GM12878 (cell line): ENCODE data around the gene RIPK3. TPM values are rescaled to one million over a fixed set of nuclear protein-coding genes. Genes with fewer than 3 reads are reported as not detected.

Source experiments
- ATAC-seq: fragments of 200-7000 bp; cut with Tn5 transposase; 3 replicates; pipeline ENCODE4 v1.9.1; 2020; ENCODE audit warnings: mild to moderate bottlenecking, moderate library complexity
- BruUV-seq: library from RNA; stranded (reverse); fragments of 400-500 nt; replicated peaks from 2 replicates; lab custom pipeline; 2021; lab: Mats Ljungman, UMichigan
- CTCF ChIA-PET: fragments of 300-600 bp; sonication (Branson Sonifier 250); formaldehyde crosslinking; extraction: SDS; loops from one replicate; lab custom pipeline; 2021; ENCODE audit warnings: inconsistent platforms; lab: Yijun Ruan, JAX
- POLR2A ChIA-PET: fragments of 350-600 bp; formaldehyde crosslinking; extraction: SDS; loops from one replicate; lab custom pipeline; 2021; ENCODE audit warnings: inconsistent platforms; lab: Charles Lee
- RAD21 ChIA-PET: fragments of 300-600 bp; sonication (Branson Sonifier 250); formaldehyde crosslinking; loops from one replicate; lab custom pipeline; 2023; ENCODE audit warnings: antibody characterized with exemption; ENCODE audit not compliant: unreplicated experiment; lab: Charles Lee
- SMC1A ChIA-PET: fragments of 300-600 bp; sonication (Branson Sonifier 250); formaldehyde crosslinking; loops from one replicate; lab custom pipeline; 2023; ENCODE audit not compliant: unreplicated experiment, uncharacterized antibody; lab: Charles Lee
- DNase-seq: peaks from one replicate; pipeline ENCODE4 v3.0.0-alpha.2; 2011; ENCODE audit warnings: low read depth, low spot score
- FAIRE-seq: peaks from 3 replicates; lab custom pipeline; 2011; peaks lifted over from hg19 to GRCh38; lab: Jason Lieb, UNC
- H2AFZ ChIP-seq: 2 replicates; pipeline ENCODE4 v1.6.0; 2011; ENCODE audit warnings: low read depth, low read length, control low read depth; ENCODE audit not compliant: control insufficient read depth
- H3K27ac ChIP-seq: 2 replicates; pipeline ENCODE4 v1.5.1; 2011; ENCODE audit warnings: control low read depth; ENCODE audit not compliant: control insufficient read depth, insufficient read depth
- H3K27me3 ChIP-seq, 2 experiments: replicated peaks in 1 of 2; 2 replicates each; pipeline versions ENCODE4 v1.6.0 to v1.6.1; 2011; ENCODE audit warnings: low read length in 1 of 2; ENCODE audit not compliant: control insufficient read depth in 2 of 2, insufficient read depth in 2 of 2
- H3K36me3 ChIP-seq, 2 experiments: 2 replicates each; pipeline ENCODE4 v1.5.1; 2011; ENCODE audit warnings: low read length in 1 of 2; ENCODE audit not compliant: control insufficient read depth in 2 of 2, insufficient read depth in 2 of 2
- H3K4me1 ChIP-seq: 2 replicates; pipeline ENCODE4 v1.6.1; 2011; ENCODE audit warnings: mild to moderate bottlenecking, low read length, moderate library complexity, mixed read lengths; ENCODE audit not compliant: control insufficient read depth, insufficient read depth
- H3K4me2 ChIP-seq: 2 replicates; pipeline ENCODE4 v1.6.0; 2011; ENCODE audit warnings: control low read depth; ENCODE audit not compliant: control insufficient read depth, insufficient read depth
- H3K4me3 ChIP-seq: fragments of 200-600 bp; sonication (generic); 2 replicates; pipeline ENCODE4 v1.5.1; 2016
- H3K79me2 ChIP-seq: 2 replicates; pipeline ENCODE4 v1.6.0; 2011; ENCODE audit warnings: low read length; ENCODE audit not compliant: control insufficient read depth, insufficient read depth
- H3K9ac ChIP-seq: 2 replicates; pipeline ENCODE4 v1.8.0; 2011; ENCODE audit warnings: low read length, control low read depth, mixed read lengths; ENCODE audit not compliant: control insufficient read depth, insufficient read depth
- H3K9me3 ChIP-seq: replicated peaks from 3 replicates; pipeline ENCODE4 v1.5.1; 2011; ENCODE audit warnings: mild to moderate bottlenecking, low read length; ENCODE audit not compliant: control insufficient read depth, insufficient read depth
- H4K20me1 ChIP-seq: 2 replicates; pipeline ENCODE4 v1.6.0; 2011; ENCODE audit not compliant: control insufficient read depth, insufficient read depth
- CREB1 ChIP-seq: IDR thresholded peaks from 2 replicates; pipeline ENCODE4 v1.6.1; 2012; ENCODE audit warnings: low read depth, mild to moderate bottlenecking, inconsistent platforms
- FOXM1 ChIP-seq: IDR thresholded peaks from 2 replicates; pipeline ENCODE4 v1.6.1; 2012; ENCODE audit warnings: low read depth, mild to moderate bottlenecking, inconsistent platforms, low read length, moderate library complexity
- GATAD2B ChIP-seq: fragments of 450-650 bp; conservative IDR thresholded peaks from 2 replicates; pipeline ENCODE4 v1.6.1; 2017; ENCODE audit warnings: low read depth, mild to moderate bottlenecking, moderate library complexity
- IKZF1 ChIP-seq: fragments of 450-650 bp; conservative IDR thresholded peaks from 2 replicates; pipeline ENCODE4 v1.6.1; 2017; ENCODE audit warnings: antibody characterized with exemption, mild to moderate bottlenecking
- MLLT1 ChIP-seq: fragments of 450-650 bp; IDR thresholded peaks from 2 replicates; pipeline ENCODE4 v1.6.1; 2016; ENCODE audit warnings: mild to moderate bottlenecking
- MYB ChIP-seq: fragments of 150-350 bp; IDR thresholded peaks from 2 replicates; pipeline ENCODE4 v1.6.1; 2014; ENCODE audit warnings: mild to moderate bottlenecking, low read depth, low read length, borderline replicate concordance
- NKRF ChIP-seq: fragments of 450-650 bp; conservative IDR thresholded peaks from 2 replicates; pipeline ENCODE4 v1.6.1; 2017; ENCODE audit warnings: mild to moderate bottlenecking, moderate library complexity
- PBX3 ChIP-seq: IDR thresholded peaks from 2 replicates; pipeline ENCODE4 v1.6.1; 2011; ENCODE audit warnings: mild to moderate bottlenecking, low read depth, low read length, moderate library complexity; ENCODE audit not compliant: insufficient replicate concordance
- RELB ChIP-seq: fragments of 450-650 bp; IDR thresholded peaks from 2 replicates; pipeline ENCODE4 v1.6.1; 2017; ENCODE audit warnings: low read depth, mild to moderate bottlenecking, moderate library complexity
- SKIL ChIP-seq: fragments of 450-650 bp; IDR thresholded peaks from 2 replicates; pipeline ENCODE4 v1.6.1; 2017; ENCODE audit warnings: mild to moderate bottlenecking, low read depth, inconsistent platforms; ENCODE audit not compliant: poor library complexity, severe bottlenecking
- SREBF1 ChIP-seq: IDR thresholded peaks from 2 replicates; pipeline ENCODE4 v1.6.1; 2012; ENCODE audit warnings: mild to moderate bottlenecking, low read length
- STAT3 ChIP-seq: IDR thresholded peaks from 2 replicates; pipeline ENCODE4 v1.6.1; 2011; ENCODE audit warnings: low read depth, low read length, improper control_type of control experiment
- TARDBP ChIP-seq: IDR thresholded peaks from 2 replicates; pipeline ENCODE4 v1.6.1; 2016; ENCODE audit warnings: borderline replicate concordance
- ZNF217 ChIP-seq: fragments of 450-650 bp; IDR thresholded peaks from 2 replicates; pipeline ENCODE4 v1.6.1; 2017; ENCODE audit warnings: antibody characterized with exemption, mild to moderate bottlenecking
- ZZZ3 ChIP-seq: IDR thresholded peaks from 2 replicates; pipeline ENCODE4 v1.6.1; 2011; ENCODE audit warnings: low read depth; ENCODE audit not compliant: control insufficient read depth, insufficient read length
- WGBS: methylation state at CpG from one replicate; pipeline ENCODE4 v1.1.6; 2016; ENCODE audit warnings: low lambda C conversion rate; ENCODE audit not compliant: insufficient replicate concordance, insufficient coverage; ENCODE audit errors: missing lambda C conversion rate; 5-methylcytosine and 5-hydroxymethylcytosine counted together
- in situ Hi-C: fragments of 300-500 bp; cut with MboI; formaldehyde crosslinking; loops from 9 replicates; pipeline ENCODE4 v1.14.3; 2018; ENCODE audit warnings: mixed read lengths
- intact Hi-C: fragments of 100-400 bp; cut with micrococcal nuclease; formaldehyde crosslinking; loops from one replicate; pipeline ENCODE4 v1.14.2; 2022; ENCODE audit not compliant: unreplicated experiment
- polyA plus RNA-seq, 11 experiments: library from polyadenylated mRNA; depleted of rRNA in 4 of 11; unstranded in 6 of 11; stranded (reverse) in 5 of 11; fragments of >200 nt; fragmentation: Nextera tagmentation in 4 of 11; fragmentation: Illumina TruSeq in 1 of 11; extraction: Ambion mirVana in 4 of 11; extraction: Trizol in 1 of 11; gene quantifications; 1 replicate in 1 of 11; 2 replicates in 10 of 11; pipeline versions ENCODE4 v1.2.1 to v1.2.3, GENCODE V29; 2011 to 2016; ENCODE audit warnings: inconsistent platforms in 2 of 11, missing spikeins in 2 of 11, low read depth in 1 of 11
- total RNA-seq, 4 experiments: library from RNA; depleted of rRNA in 3 of 4; stranded (reverse); fragments of >200 nt in 3 of 4; fragmentation: Illumina TruSeq in 1 of 4; extraction: Trizol in 1 of 4; gene quantifications; 2 replicates each; pipeline versions ENCODE4 v1.2.1 to v1.2.3, GENCODE V29; 2013 to 2021

Gene RIPK3
- total and polyA plus RNA-seq, 10 of the 15 experiments (the other 5 are each of a cell fraction or from before 2014, with no cell fraction given), result 2.0 to 13.6 (median 8.1) TPM

GRCh38 chr14:24327303-24327702 is 12.5 kb downstream of the RIPK3 start:
- in situ Hi-C loops, result no loop called here
- 46% methylated on average over 2 of the region's 2 CpGs for WGBS
- ATAC-seq, result no peak
- H3K4me3 ChIP-seq, result no peak overlapping the region
- H3K36me3 ChIP-seq, result no peaks in the 10 kb centered on the region
- no peak overlapping the region for H2AFZ ChIP-seq
- no peak overlapping the region for H3K27ac ChIP-seq
- ChIA-PET RAD21 (interaction anchor here (1.1 to 3.9 kb wide), 4 partner anchors 18 to 104 kb away, joined by 3 to 26 read pairs (median 4); partner anchors contain the start of gene TINF2), POLR2A (interaction anchor here (0.6 to 1.4 kb wide), 4 partner anchors 15 to 103 kb away, joined by 3 to 7 read pairs (median 4); partner anchors contain the start of gene KHNYN), SMC1A (interaction anchor here (0.7 to 1.6 kb wide), 3 partner anchors 104 to 219 kb away, joined by 3 to 6 read pairs (median 3); no protein-coding TSS in a partner anchor), CTCF (interaction anchor here (0.8 to 16.6 kb wide), 9 partner anchors 9 to 112 kb away, joined by 3 to 452 read pairs (median 5); partner anchors contain the start of genes CBLN3, CIDEB, KHNYN and LTB4R)
- H3K27me3 ChIP-seq, result no peaks in the 10 kb centered on the region
- H3K9me3 ChIP-seq, result no peaks in the 10 kb centered on the region
- no peak overlapping the region for H3K4me2 ChIP-seq
- intact Hi-C loops, result no loop called here
- no peak for DNase-seq
- FAIRE-seq, result no peak
- H3K9ac ChIP-seq, result no peak overlapping the region
- H4K20me1 ChIP-seq, result no peaks in the 10 kb centered on the region
- peaks cover 1% of the 10 kb centered on the region for H3K4me1 ChIP-seq
- H3K79me2 ChIP-seq, result no peaks in the 10 kb centered on the region
- no TSS peak for BruUV-seq
- TF ChIP-seq SREBF1, result no peak
- no peak for TF ChIP-seq PBX3
- TF ChIP-seq GATAD2B, result no peak
- no peak for TF ChIP-seq FOXM1
- no peak for TF ChIP-seq MYB
- TF ChIP-seq RELB, result no peak
- TF ChIP-seq SKIL, result no peak
- no peak for TF ChIP-seq MLLT1
- no peak for TF ChIP-seq ZZZ3
- TF ChIP-seq ZNF217, result no peak
- no peak for TF ChIP-seq TARDBP
- TF ChIP-seq IKZF1, result no peak
- TF ChIP-seq NKRF, result no peak
- TF ChIP-seq CREB1, result no peak
- TF ChIP-seq STAT3, result no peak
